ENCODE results near the gene LIAS.
"Not testable (repeated sequence)": the region's sequence is repeated elsewhere in the genome, so short reads cannot be mapped to it uniquely, and the experiment has no call there.

Gene LIAS

GRCh38 chr4:39502019-39502663, 43.3 kb downstream of the LIAS start:
- DNase-seq, result no peak

- DNase-seq, result not testable (repeated sequence)
Observed at GRCh38 chr4:39502664-39503035, 43.8 kb downstream of the LIAS start.

- no peak for DNase-seq
Observed at GRCh38 chr4:39504538-39504937, 45.7 kb downstream of the LIAS start.

- DNase-seq, result no peak
Observed at GRCh38 chr4:39505581-39505980, 46.7 kb downstream of the LIAS start.

- no peak for DNase-seq
Observed at GRCh38 chr4:39510348-39510929, 51.6 kb downstream of the LIAS start.

- not testable (repeated sequence) for DNase-seq
Observed at GRCh38 chr4:39514266-39514665, 55.4 kb downstream of the LIAS start.

- DNase-seq, result no peak
Observed at GRCh38 chr4:39514888-39515401, 56.1 kb downstream of the LIAS start.

- DNase-seq, result not testable (repeated sequence)
Observed at GRCh38 chr4:39515669-39516401, 57.0 kb downstream of the LIAS start.

GRCh38 chr4:39516407-39516966, 57.6 kb downstream of the LIAS start:
- no peak for DNase-seq

GRCh38 chr4:39518484-39518883, 59.6 kb downstream of the LIAS start:
- no peak for DNase-seq

- DNase-seq, result no peak
Observed at GRCh38 chr4:39521253-39521919, 62.5 kb downstream of the LIAS start.

- DNase-seq, result no peak
Observed at GRCh38 chr4:39522068-39522467, 63.2 kb downstream of the LIAS start.

GRCh38 chr4:39524161-39524957, 65.5 kb downstream of the LIAS start:
- no peak for DNase-seq

- DNase-seq, result no peak
Observed at GRCh38 chr4:39525822-39526690, 67.2 kb downstream of the LIAS start.

- peak in 1 of 2 experiments; percentile 18 for DNase-seq
Observed at GRCh38 chr4:39526765-39527295, 68.0 kb downstream of the LIAS start.

GRCh38 chr4:39527296-39528060, 68.6 kb downstream of the LIAS start, which contains the start of gene UGDH:
Gene UGDH (minus strand): TSS chr4:39527439. CDS start chr4:39521512, 5,927 bp downstream.
- peak; percentile 85 to 86 for DNase-seq

- no peak for DNase-seq
Observed at GRCh38 chr4:39528061-39528465, 69.2 kb downstream of the LIAS start.
